CD4-positive, alpha-beta T cell treated with Interleukin-2 at 100 ng/mL for 4 hours (primary cell): ENCODE results near the gene GIMAP1.

Experiments
- DNase-seq: peaks from one replicate; pipeline ENCODE4 v3.0.0-alpha.2; 2020; ENCODE audit warnings: low spot score

The GIMAP1 gene

DNA sequence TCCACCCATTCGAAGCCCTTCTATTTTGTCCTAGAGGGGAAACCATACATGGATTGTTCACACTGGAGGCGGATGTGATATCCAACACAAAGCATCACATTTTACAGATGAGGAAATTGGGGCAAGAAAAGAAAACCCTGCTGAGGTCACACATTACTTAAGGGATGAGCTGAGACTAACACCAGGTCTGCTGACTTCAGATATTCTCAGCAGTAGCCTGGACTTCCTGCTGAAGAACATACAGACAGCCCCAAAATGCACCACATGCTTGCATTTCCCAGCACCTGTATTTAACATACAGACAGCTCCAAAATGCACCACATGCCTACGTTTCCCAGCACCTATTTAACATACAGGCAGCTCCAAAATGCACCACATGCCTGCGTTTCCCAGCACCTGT lies 32.0 kb downstream of the GIMAP1 start:
- no peak for DNase-seq

GRCh38 chr7:150751702-150752101 lies 35.3 kb downstream of the GIMAP1 start:
- DNase-seq: no peak

GRCh38 chr7:150753239-150753638 lies 36.8 kb downstream of the GIMAP1 start:
- DNase-seq: no peak

- peak; percentile 75 for DNase-seq
Observed at GRCh38 chr7:150753826-150754603, 37.6 kb downstream of the GIMAP1 start.

- peak; percentile 48 for DNase-seq
Observed at GRCh38 chr7:150754951-150755350, 38.5 kb downstream of the GIMAP1 start.

DNA sequence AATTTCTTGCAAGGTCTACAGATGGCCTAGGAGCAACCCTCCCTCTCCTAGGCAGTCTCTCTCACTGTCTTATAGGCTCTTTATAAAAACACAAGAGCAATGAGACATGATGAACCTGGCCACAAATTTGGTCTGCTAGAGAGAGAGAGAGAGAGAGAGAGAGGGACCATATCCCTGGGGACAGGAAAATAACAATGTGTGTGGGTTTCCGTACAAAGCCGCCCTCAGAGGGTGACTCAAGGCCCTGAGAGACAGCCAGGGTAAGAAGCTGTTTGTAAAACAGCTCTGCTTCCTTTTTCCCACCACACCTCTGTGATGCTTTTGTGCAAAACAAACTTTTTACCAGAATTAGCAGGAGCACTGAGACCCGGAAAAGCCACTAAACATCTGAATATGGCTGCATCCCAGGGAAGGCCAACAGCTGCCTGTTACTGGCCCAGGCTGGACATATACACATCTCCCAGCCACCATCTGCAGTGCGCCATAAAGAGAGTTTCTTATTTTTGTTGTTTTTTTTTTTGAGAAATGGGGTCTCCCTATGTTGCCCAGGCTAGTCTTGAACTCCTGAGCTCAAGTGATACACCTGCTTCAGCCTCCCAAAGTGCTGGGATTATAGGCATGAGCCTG lies 39.2 kb downstream of the GIMAP1 start:
- DNase-seq: peak; percentile 95

GRCh38 chr7:150756166-150756565 lies 39.8 kb downstream of the GIMAP1 start:
- DNase-seq: no peak

DNA sequence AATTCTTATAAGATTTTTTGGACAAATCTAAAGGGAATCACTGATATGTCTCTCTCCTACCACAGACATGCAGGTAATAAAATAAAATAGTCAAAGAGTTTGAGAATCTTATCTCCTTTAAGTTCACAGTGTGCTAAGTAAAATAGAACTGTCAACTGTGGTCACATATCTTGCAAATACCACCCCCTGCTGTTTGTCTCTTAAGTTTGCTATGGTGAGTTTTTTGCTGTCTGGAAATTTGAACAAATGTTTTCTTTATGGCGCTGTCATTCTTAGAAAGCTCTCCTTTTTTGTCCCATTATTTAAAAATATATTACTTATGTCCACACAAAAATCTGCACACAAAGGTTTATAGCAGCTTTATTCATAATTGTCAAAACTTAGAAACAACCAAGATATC lies 40.4 kb downstream of the GIMAP1 start:
- peak; percentile 82 for DNase-seq

GRCh38 chr7:150759479-150759878 lies 43.1 kb downstream of the GIMAP1 start:
- no peak for DNase-seq

- DNase-seq: no peak
Observed at GRCh38 chr7:150766334-150766709, 49.9 kb downstream of the GIMAP1 start.

GRCh38 chr7:150769768-150770167 lies 53.4 kb downstream of the GIMAP1 start:
- no peak for DNase-seq
